ENCODE data around the gene BRD4. TPM values are rescaled to one million over a fixed set of nuclear protein-coding genes. Genes with fewer than 3 reads are reported as not detected.

Gene BRD4
- total RNA-seq, 4 donors from 2014 or later: 64.8 to 83.2 (median 73.9) TPM

DNA sequence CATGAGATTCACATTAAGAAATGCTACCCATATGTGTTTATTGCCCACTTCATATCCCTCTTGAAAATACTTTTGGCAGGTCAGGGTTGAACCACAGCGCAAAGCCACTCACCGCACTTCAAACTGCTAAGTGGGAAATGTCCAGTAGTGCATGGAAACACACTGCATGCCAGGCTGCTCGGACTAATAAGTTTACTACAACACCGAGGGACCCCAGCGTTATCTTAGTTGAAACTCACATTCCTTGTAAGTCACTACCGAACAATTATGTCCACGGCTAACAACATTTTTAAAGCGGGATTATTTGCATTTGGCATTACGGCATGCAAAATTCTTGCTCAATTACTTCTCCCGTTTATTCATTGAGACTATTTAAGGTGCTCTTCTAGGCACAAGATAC is 4.0 kb downstream of the BRD4 start:
- peak overlapping the region; percentile 91 to 98 (median 96) for H3K27ac ChIP-seq
- H3K4me3 ChIP-seq: peak overlapping the region in 1 of 4 donors; percentile 29
- no peaks in the 10 kb centered on the region for H3K9me3 ChIP-seq
- H3K36me3 ChIP-seq: no peaks in the 10 kb centered on the region
- TF ChIP-seq, protein P1, sequence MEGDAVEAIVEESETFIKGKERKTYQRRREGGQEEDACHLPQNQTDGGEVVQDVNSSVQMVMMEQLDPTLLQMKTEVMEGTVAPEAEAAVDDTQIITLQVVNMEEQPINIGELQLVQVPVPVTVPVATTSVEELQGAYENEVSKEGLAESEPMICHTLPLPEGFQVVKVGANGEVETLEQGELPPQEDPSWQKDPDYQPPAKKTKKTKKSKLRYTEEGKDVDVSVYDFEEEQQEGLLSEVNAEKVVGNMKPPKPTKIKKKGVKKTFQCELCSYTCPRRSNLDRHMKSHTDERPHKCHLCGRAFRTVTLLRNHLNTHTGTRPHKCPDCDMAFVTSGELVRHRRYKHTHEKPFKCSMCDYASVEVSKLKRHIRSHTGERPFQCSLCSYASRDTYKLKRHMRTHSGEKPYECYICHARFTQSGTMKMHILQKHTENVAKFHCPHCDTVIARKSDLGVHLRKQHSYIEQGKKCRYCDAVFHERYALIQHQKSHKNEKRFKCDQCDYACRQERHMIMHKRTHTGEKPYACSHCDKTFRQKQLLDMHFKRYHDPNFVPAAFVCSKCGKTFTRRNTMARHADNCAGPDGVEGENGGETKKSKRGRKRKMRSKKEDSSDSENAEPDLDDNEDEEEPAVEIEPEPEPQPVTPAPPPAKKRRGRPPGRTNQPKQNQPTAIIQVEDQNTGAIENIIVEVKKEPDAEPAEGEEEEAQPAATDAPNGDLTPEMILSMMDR (IDR thresholded peaks at IDR 0.05 in 4 of 5, conservative IDR thresholded peaks at IDR 0.05 in 1 of 5): no peak
- no peak for TF ChIP-seq POLR2A (IDR thresholded peaks at IDR 0.05)
- no peak for DNase-seq
- ATAC-seq: no peak
- no peaks in the 10 kb centered on the region for H3K27me3 ChIP-seq
- peaks cover 82 to 86% of the 10 kb centered on the region in 2 donors for H3K4me1 ChIP-seq
- intact Hi-C loops (cut with DNase I; ENCODE audit: low total_unique reads) (no loop called here), in situ Hi-C loops (cut with MboI; ENCODE audit: low sequenced_read_pairs in 4 of 4) (loop anchor here in 2 of 4 donors (10.0 kb wide), 2 partner anchors 54 to 64 kb away; no protein-coding TSS in a partner anchor)

DNA sequence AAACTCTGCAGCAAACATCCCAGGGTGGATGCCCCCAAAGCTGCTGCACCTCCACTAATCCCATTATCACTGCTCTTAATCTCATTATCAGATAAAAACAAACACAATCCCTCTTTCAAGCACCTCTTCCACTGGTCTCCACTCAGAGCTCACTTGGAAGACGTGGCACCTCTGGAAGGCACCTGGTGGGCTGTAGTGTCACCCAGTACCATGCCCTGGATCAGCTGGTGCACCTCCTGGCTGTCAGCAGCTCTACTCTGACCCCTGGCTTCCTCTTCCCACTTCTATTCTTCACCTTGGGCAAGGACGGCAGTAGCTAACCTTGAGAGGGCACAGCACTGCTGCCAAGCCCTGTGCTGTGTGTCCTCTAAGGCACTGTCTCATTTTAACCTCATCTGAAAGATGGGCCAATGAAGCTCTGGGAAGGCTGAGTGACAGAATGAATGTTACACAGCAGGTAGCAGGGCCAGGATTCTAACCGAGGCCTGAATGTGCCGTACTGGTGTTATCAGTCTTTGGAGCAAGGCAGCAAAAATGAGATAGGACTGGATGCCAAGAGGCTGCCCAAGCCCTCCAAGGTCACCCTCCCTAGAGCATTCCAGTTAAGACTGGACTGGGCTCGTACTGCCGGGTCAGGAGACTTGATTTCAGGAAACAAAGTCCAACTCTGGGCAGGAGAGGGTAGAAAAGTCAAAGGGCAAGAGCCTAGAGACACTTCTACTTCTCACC is 7.4 kb downstream of the BRD4 start:
- peak in 1 of 2 donors; percentile 16 for ATAC-seq

DNA sequence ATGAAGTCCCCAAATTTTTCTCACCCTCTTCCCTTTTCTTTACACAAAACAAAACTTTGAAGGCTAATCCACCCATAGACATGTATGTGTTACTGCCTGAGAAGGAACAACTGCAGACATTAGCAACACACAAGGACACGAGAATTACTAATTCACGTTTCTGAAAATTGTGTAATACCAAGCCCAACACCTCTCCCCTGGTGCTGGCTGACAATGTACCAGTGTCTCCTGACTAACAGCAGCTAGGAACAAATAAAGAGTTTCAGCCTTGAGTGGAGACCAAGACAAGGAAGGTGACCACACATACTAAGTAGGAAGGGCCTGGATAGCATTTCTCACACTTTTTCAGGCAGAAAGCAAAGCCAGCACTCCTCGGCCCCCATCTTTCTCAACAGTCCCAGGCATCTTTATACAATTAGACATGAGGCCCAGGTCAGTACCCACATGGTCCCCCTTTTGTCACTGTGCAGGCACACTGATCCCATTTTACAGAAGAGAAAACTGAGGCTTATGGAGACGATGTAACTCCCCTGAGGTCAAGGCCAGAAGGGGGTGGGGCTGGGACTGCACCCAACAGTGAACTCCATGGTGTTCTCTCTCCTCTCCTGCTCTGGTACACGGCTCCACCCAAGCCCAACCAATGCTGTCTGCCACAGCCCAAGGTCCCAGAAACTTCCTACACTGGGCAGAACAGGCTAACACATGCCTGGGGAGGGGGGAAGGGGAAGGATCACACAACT is 8.7 kb downstream of the BRD4 start:
- Histone ChIP-seq H3K9me3 (no peaks in the 10 kb centered on the region), H3K36me3 (no peaks in the 10 kb centered on the region), H3K27me3 (no peaks in the 10 kb centered on the region), H3K4me1 (peaks cover 96 to 100% of the 10 kb centered on the region in 2 donors), H3K27ac (peak overlapping the region; percentile 87 to 98 (median 92)), H3K4me3 (peak overlapping the region in 2 of 4 donors; percentile 3 to 7)
- DNase-seq (peak; percentile 68 to 69), ATAC-seq (peak; percentile 89 to 91)
- peak; percentile 25 to 42 for TF ChIP-seq POLR2A (IDR thresholded peaks at IDR 0.05)
- TF ChIP-seq, protein P1 (IDR thresholded peaks at IDR 0.05 in 4 of 5, conservative IDR thresholded peaks at IDR 0.05 in 1 of 5): no peak
- intact Hi-C loops (cut with DNase I; ENCODE audit: low total_unique reads): no loop called here
- in situ Hi-C loops (cut with MboI; ENCODE audit: low sequenced_read_pairs in 4 of 4): loop anchor here in 2 of 4 donors (10.0 kb wide), 2 partner anchors 49 to 59 kb away; no protein-coding TSS in a partner anchor

More for the DNA sequence above, 7.4 kb downstream of the BRD4 start:
- H3K4me3 ChIP-seq: no peak overlapping the region
- DNase-seq: no peak
- TF ChIP-seq POLR2A (IDR thresholded peaks at IDR 0.05): no peak
- TF ChIP-seq, protein P1 (IDR thresholded peaks at IDR 0.05 in 4 of 5, conservative IDR thresholded peaks at IDR 0.05 in 1 of 5): peak in 1 of 5 experiments; percentile 12
- H3K36me3 ChIP-seq: no peaks in the 10 kb centered on the region
- H3K27ac ChIP-seq: peak overlapping the region; percentile 87 to 98 (median 92)
- no peaks in the 10 kb centered on the region for H3K9me3 ChIP-seq
- in situ Hi-C loops (cut with MboI; ENCODE audit: low sequenced_read_pairs in 4 of 4) (loop anchor here in 2 of 4 donors (10.0 kb wide), 2 partner anchors 50 to 60 kb away; no protein-coding TSS in a partner anchor), intact Hi-C loops (cut with DNase I; ENCODE audit: low total_unique reads) (no loop called here)
- peaks cover 96 to 100% of the 10 kb centered on the region in 2 donors for H3K4me1 ChIP-seq
- H3K27me3 ChIP-seq: no peaks in the 10 kb centered on the region

DNA sequence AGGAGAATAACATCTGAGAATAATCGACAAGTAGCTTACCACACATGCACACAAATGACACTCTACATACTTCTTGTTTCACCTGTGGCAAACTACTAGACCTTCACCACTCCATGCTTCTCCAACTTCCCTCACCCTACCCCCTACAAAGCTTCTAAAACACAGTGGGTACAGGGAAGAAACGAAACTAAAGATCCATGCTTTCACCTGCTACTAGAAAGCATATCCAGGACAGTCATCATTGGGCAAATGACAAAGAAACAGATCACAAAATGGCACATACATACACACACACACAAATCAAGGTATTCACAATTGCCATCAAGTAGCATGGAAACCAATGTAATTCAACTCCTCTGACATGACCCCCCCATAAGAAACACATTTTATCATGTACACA is 10.6 kb downstream of the BRD4 start:
- no peaks in the 10 kb centered on the region for H3K9me3 ChIP-seq
- H3K4me1 ChIP-seq: peaks cover 97 to 100% of the 10 kb centered on the region in 2 donors
- DNase-seq (no peak), ATAC-seq (no peak)
- H3K27ac ChIP-seq: peak overlapping the region; percentile 77 to 98 (median 90)
- no peak overlapping the region for H3K4me3 ChIP-seq
- no peaks in the 10 kb centered on the region for H3K27me3 ChIP-seq
- H3K36me3 ChIP-seq: no peaks in the 10 kb centered on the region
- no peak for TF ChIP-seq POLR2A (IDR thresholded peaks at IDR 0.05)
- TF ChIP-seq, protein P1 (IDR thresholded peaks at IDR 0.05 in 4 of 5, conservative IDR thresholded peaks at IDR 0.05 in 1 of 5): no peak
- intact Hi-C loops (cut with DNase I; ENCODE audit: low total_unique reads) (no loop called here), in situ Hi-C loops (cut with MboI; ENCODE audit: low sequenced_read_pairs in 4 of 4) (loop anchor here in 2 of 4 donors (10.0 kb wide), 2 partner anchors 47 to 57 kb away; no protein-coding TSS in a partner anchor)

Data from gastrocnemius medialis (tissue), 4 donors.